ENCODE measurements around the gene KCND2. TPM values are rescaled to one million over a fixed set of nuclear protein-coding genes. Genes with fewer than 3 reads are reported as not detected.
A peak's percentile ranks its signal among the peaks of the same experiment; 100 is the strongest.

Gene KCND2
- total RNA-seq, 1 experiment from 2014 or later = 0.33 TPM

DNA sequence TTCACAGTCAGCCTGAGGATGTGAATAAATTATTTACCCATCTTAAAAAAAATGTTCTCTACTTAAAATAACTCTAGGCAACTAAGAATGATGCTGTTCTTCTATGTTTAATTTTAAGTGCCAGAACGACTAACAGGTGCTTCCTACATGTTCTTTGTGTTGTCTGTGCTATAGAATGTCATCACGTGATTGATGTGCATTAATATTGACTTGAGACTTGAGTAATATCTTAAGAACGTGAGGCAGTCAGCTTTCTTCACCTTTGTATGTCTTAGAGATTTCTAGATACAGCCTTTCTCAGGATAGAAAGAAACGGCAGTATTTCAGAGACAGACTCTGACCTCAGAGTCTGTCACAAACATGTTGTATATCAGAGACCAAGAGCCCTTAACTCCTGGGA, 274.6 kb downstream of the KCND2 start:
- TF ChIP-seq EZH2phosphoT487 (IDR thresholded peaks at IDR 0.05; ENCODE audit: borderline replicate concordance, low read length) = no peak
- no peak for TF ChIP-seq EZH2 (IDR thresholded peaks at IDR 0.05; ENCODE audit: low read length, unreplicated experiment)
- TF ChIP-seq, protein P1, sequence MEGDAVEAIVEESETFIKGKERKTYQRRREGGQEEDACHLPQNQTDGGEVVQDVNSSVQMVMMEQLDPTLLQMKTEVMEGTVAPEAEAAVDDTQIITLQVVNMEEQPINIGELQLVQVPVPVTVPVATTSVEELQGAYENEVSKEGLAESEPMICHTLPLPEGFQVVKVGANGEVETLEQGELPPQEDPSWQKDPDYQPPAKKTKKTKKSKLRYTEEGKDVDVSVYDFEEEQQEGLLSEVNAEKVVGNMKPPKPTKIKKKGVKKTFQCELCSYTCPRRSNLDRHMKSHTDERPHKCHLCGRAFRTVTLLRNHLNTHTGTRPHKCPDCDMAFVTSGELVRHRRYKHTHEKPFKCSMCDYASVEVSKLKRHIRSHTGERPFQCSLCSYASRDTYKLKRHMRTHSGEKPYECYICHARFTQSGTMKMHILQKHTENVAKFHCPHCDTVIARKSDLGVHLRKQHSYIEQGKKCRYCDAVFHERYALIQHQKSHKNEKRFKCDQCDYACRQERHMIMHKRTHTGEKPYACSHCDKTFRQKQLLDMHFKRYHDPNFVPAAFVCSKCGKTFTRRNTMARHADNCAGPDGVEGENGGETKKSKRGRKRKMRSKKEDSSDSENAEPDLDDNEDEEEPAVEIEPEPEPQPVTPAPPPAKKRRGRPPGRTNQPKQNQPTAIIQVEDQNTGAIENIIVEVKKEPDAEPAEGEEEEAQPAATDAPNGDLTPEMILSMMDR (conservative IDR thresholded peaks at IDR 0.05; ENCODE audit: low read depth, low read length) = no peak
- Histone ChIP-seq H3K4me3 (ENCODE audit: low read length) (no peak overlapping the region), H3K27ac (ENCODE audit: low read length) (no peak overlapping the region), H3F3A (ENCODE audit: low read length, unreplicated experiment) (no peaks in the 10 kb centered on the region), H3K9me2 (replicated peaks; ENCODE audit: low read length) (no peaks in the 10 kb centered on the region), H3K4me2 (ENCODE audit: low read length) (no peak overlapping the region), H3K9ac (ENCODE audit: low read length) (no peak overlapping the region), H3K9me3 (ENCODE audit: low read length) (no peaks in the 10 kb centered on the region), H2AFZ (ENCODE audit: low read length) (no peak overlapping the region), H3K27me3 (ENCODE audit: low read length) (no peaks in the 10 kb centered on the region), H3K36me3 (ENCODE audit: low read depth, low read length) (no peaks in the 10 kb centered on the region), H4K20me1 (ENCODE audit: low read length) (no peaks in the 10 kb centered on the region), H3K79me2 (ENCODE audit: low read length) (no peaks in the 10 kb centered on the region), H3K4me1 (ENCODE audit: insufficient read depth, low read length) (no peaks in the 10 kb centered on the region)
- ChIA-PET CTCF (interaction anchor here (0.6 kb wide), 1 partner anchor 339 kb away, joined by 5 read pairs; no protein-coding TSS in a partner anchor), POLR2A (ENCODE audit: unreplicated experiment) (no interaction called here)
- DNase-seq (no peak), ATAC-seq (no peak)
- no TSS peak for BruUV-seq (replicated peaks)
- intact Hi-C loops (cut with micrococcal nuclease) = no loop called here

DNA sequence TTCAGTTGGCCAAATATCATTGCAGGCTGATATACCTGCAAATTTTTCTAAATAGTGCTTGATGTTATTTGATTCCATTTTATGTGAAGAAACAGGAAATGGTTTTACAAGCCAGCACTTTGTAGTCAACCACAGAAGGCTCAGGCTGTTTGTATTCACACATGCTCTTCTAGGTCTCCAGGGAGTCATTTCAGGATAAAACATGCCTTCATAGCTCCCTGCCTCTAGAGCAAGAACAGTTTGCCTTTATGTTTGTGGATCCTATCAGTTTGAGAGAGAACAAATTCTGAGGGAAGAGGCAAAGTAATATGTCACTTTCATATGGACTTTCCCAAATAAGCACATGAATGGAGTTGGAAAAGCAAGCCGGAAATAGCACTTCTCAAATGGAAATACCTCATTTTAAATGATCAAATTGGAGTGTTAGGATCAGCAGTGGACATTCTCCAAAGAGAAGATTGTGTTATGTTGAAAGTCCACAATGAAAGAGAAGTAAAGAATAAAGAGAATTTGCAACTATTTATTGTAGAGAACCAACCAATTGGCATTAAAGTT, 277.6 kb downstream of the KCND2 start:
- no TSS peak for BruUV-seq (replicated peaks)
- Histone ChIP-seq H4K20me1 (ENCODE audit: low read length) (no peaks in the 10 kb centered on the region), H3K9me3 (ENCODE audit: low read length) (no peaks in the 10 kb centered on the region), H3F3A (ENCODE audit: low read length, unreplicated experiment) (no peaks in the 10 kb centered on the region), H3K4me3 (ENCODE audit: low read length) (no peak overlapping the region), H3K4me2 (ENCODE audit: low read length) (no peak overlapping the region), H3K4me1 (ENCODE audit: insufficient read depth, low read length) (no peaks in the 10 kb centered on the region), H3K9ac (ENCODE audit: low read length) (no peak overlapping the region), H2AFZ (ENCODE audit: low read length) (no peak overlapping the region), H3K9me2 (replicated peaks; ENCODE audit: low read length) (no peaks in the 10 kb centered on the region), H3K36me3 (ENCODE audit: low read depth, low read length) (no peaks in the 10 kb centered on the region), H3K27me3 (ENCODE audit: low read length) (no peaks in the 10 kb centered on the region), H3K27ac (ENCODE audit: low read length) (no peak overlapping the region), H3K79me2 (ENCODE audit: low read length) (no peaks in the 10 kb centered on the region)
- intact Hi-C loops (cut with micrococcal nuclease) = loop anchor here (5.0 kb wide), 1 partner anchor 213 kb away; no protein-coding TSS in a partner anchor
- DNase-seq (peak; percentile 14), ATAC-seq (peak; percentile 64)
- CTCF ChIA-PET = no interaction called here
- TF ChIP-seq, protein P1 (conservative IDR thresholded peaks at IDR 0.05; ENCODE audit: low read depth, low read length) = no peak
- TF ChIP-seq EZH2 (IDR thresholded peaks at IDR 0.05; ENCODE audit: low read length, unreplicated experiment) (no peak), EZH2phosphoT487 (IDR thresholded peaks at IDR 0.05; ENCODE audit: borderline replicate concordance, low read length) (no peak)
- POLR2A ChIA-PET (ENCODE audit: unreplicated experiment) = no interaction called here

DNA sequence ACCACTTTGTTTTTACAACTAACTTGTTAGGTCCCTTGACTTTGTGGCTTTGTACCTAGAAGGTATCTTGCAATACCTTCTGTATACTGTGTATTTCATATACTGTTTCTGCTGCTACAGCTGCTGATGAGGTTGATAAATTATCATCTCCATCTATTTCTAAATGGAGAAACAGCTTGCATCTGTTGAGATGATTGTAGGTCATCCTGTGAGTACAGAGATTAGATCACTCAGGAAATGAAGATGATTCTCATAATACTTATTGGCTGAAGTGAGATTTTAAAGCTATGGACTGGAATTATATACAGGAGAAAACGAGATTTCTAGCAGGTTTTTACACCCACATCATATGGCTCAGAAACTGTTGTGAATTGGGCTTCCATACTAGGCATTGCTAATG, 280.5 kb downstream of the KCND2 start:
- H3K27me3 ChIP-seq (ENCODE audit: low read length) = no peaks in the 10 kb centered on the region
- no peak overlapping the region for H3K9ac ChIP-seq (ENCODE audit: low read length)
- intact Hi-C loops (cut with micrococcal nuclease) = loop anchor here (1.0 to 5.0 kb wide), 2 partner anchors 216 to 463 kb away; no protein-coding TSS in a partner anchor
- no peaks in the 10 kb centered on the region for H3K79me2 ChIP-seq (ENCODE audit: low read length)
- ATAC-seq (no peak), DNase-seq (no peak)
- H3K4me2 ChIP-seq (ENCODE audit: low read length) = no peak overlapping the region
- no peaks in the 10 kb centered on the region for H3F3A ChIP-seq (ENCODE audit: low read length, unreplicated experiment)
- H3K9me2 ChIP-seq (replicated peaks; ENCODE audit: low read length) = no peaks in the 10 kb centered on the region
- H3K4me1 ChIP-seq (ENCODE audit: insufficient read depth, low read length) = no peaks in the 10 kb centered on the region
- no peak overlapping the region for H3K4me3 ChIP-seq (ENCODE audit: low read length)
- BruUV-seq (replicated peaks) = no TSS peak
- no peak overlapping the region for H2AFZ ChIP-seq (ENCODE audit: low read length)
- ChIA-PET CTCF (no interaction called here), POLR2A (ENCODE audit: unreplicated experiment) (no interaction called here)
- TF ChIP-seq, protein P1 (conservative IDR thresholded peaks at IDR 0.05; ENCODE audit: low read depth, low read length) = no peak
- TF ChIP-seq EZH2phosphoT487 (IDR thresholded peaks at IDR 0.05; ENCODE audit: borderline replicate concordance, low read length) = no peak
- TF ChIP-seq EZH2 (IDR thresholded peaks at IDR 0.05; ENCODE audit: low read length, unreplicated experiment) = no peak
- H3K27ac ChIP-seq (ENCODE audit: low read length) = no peak overlapping the region
- no peaks in the 10 kb centered on the region for H3K36me3 ChIP-seq (ENCODE audit: low read depth, low read length)
- H4K20me1 ChIP-seq (ENCODE audit: low read length) = no peaks in the 10 kb centered on the region
- no peaks in the 10 kb centered on the region for H3K9me3 ChIP-seq (ENCODE audit: low read length)

All from PC-3 (cell line).